Posterior cingulate gyrus (tissue), 11 donors: ENCODE measurements around the gene SCARF1.

Source experiments
- DNase-seq, 10 donors: peaks; one replicate each; pipeline versions ENCODE4 v3.0.0 to v3.0.0-alpha.2; 2020 to 2021; ENCODE audit warnings: mixed read lengths in 3 of 10
- intact Hi-C: fragments of 100-400 bp; cut with DNase I; formaldehyde crosslinking; loops from one replicate; pipeline ENCODE4 v1.15.1; 2023

The SCARF1 gene

GRCh38 chr17:1648963-1649843, 3.7 kb upstream of the SCARF1 start:
- peak; percentile 90 to 99 (median 94) for DNase-seq
- intact Hi-C loops: loop anchor here (2.0 to 5.0 kb wide), 2 partner anchors 20 to 77 kb away; partner anchors contain the start of gene SLC43A2

DNA sequence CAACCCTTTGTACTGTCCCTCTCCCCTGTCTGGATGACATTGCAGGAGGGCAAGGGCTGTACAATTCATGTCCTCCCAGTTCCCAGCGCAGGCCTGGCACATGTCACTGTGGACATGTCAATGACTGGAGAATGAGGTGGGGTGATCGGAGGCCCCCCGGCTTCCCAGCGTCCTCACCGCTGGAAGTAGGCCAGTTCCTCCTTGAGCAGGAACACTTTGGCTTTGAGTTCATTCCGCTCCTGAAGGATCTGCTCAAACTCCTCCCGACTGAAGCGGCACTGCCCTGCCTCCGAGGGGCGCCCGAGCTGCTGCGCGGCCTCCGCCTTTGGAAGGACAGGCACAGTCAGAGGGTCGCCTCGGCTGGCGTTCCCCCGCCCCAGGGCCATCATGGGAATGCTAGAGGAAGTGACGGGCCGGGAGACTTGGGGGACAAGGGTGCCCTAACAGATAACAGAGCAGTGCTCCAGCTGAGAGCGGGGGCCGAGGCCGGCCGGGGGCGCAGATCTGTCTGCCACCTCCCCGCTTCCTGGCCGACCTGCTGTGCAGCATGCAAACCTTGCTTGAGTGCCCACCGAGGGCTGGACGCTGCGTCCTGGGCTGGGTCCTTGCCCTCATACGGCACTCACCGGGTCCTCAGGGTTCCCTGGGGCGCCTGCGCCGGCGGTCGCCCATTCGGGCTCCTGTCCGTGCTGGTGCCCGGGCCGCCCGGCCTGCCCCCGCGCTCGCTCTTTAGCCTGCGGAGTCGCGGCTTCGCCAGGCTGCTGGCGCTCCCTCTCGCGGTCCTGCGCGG, 2.8 kb upstream of the SCARF1 start:
- intact Hi-C loops: loop anchor here (2.0 to 5.0 kb wide), 2 partner anchors 20 to 76 kb away; partner anchors contain the start of gene SLC43A2
- peak in 3 of 10 donors; percentile 24 to 84 (median 84) for DNase-seq

DNA sequence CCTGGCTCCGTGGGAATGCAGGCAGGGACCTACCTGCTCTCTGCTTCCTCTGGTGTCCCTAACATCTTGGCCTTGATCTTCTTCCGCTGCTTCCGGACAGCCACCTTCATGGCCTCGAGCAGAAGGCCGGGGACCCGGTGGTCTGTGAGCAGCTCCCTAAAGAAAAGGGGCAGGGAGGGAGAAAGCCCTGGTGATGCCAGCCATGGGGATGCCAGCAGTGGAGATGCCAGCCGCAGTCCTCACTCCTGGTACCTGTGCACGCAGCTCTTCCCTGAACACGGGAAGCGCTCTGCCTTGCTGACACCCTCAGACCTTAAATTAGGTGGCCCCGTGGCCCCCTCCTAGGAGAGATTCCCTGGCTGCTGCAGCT, 2.3 kb upstream of the SCARF1 start:
- DNase-seq: peak in 1 of 10 donors; percentile 80
- intact Hi-C loops: loop anchor here (2.0 to 5.0 kb wide), 2 partner anchors 19 to 75 kb away; partner anchors contain the start of gene SLC43A2

- peak in 3 of 10 donors; percentile 64 to 73 (median 72) for DNase-seq
Measured at GRCh38 chr17:1646199-1646875, 805 bp upstream of the SCARF1 start.

GRCh38 chr17:1644493-1645206, 882 bp downstream of the SCARF1 start:
- DNase-seq: peak in 1 of 10 donors; percentile 73
- intact Hi-C loops: loop anchor here (5.0 kb wide), 1 partner anchor 72 kb away; no protein-coding TSS in a partner anchor

More at GRCh38 chr17:1646199-1646875, 805 bp upstream of the SCARF1 start:
- intact Hi-C loops: loop anchor here (5.0 kb wide), 1 partner anchor 74 kb away; no protein-coding TSS in a partner anchor

DNA sequence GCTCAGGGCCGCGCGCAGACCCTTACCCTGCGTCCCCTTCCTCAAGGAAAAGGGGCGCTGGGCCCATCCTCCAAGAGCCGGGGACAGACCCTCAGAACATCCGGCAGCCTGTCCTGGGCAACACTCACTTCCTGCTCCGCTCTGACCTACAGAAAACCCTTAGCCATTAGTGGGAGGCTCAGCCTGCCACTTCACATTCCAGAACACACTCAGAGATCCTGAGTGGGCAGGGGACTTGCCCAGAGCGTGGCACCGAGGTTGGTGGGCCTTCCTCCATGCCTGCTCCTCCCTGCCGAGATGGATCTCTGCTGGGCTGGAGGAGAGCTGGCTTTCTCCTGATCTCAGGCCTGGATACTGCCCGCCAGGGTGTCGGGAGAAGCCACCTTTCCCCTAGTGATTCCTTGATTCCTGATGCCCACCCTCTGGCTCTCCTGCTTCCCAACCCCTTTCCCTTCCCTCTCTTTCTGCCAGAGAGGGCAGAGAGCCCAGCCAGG, 1.5 kb downstream of the SCARF1 start:
- intact Hi-C loops: no loop called here
- DNase-seq: peak in 1 of 10 donors; percentile 58

DNA sequence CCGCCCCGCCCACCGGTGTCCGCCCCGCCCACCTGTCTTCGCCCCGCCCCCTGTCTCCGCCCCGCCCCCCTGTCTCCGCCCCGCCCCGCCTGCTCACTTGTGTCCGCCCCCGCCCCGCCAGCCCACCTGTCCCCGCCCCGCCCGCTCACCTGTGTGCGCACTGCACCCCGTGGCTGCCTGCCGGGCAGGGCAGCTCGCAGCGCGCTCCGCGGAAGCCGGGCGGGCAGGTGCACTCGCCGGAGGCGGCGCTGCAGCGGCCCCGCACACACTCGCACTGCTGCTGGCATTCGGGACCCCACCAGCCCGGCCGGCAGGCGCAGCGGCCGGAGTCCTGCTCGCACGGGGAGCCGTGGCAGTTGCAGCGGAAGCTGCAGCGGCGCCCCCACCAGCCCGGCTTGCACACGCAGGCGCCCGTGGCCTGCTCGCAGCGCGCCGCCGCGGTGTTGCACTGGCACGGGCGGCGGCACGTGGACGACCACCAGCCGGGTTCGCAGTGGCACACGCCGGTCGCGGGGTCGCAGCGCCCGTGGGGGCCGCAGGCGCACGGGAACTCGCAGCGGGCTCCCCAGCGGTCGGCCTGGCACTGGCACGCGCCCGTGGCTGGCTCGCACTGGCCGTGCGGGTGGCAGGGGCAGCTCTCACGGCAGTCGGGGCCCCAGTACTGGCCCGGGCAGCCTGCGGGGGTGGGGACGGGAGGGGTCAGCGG, 2.1 kb downstream of the SCARF1 start:
- intact Hi-C loops: no loop called here
- DNase-seq: peak in 4 of 10 donors; percentile 12 to 90 (median 58)

- intact Hi-C loops: no loop called here
- DNase-seq: peak in 1 of 10 donors; percentile 77
Measured at GRCh38 chr17:1641065-1641403, 4.5 kb downstream of the SCARF1 start.

DNA sequence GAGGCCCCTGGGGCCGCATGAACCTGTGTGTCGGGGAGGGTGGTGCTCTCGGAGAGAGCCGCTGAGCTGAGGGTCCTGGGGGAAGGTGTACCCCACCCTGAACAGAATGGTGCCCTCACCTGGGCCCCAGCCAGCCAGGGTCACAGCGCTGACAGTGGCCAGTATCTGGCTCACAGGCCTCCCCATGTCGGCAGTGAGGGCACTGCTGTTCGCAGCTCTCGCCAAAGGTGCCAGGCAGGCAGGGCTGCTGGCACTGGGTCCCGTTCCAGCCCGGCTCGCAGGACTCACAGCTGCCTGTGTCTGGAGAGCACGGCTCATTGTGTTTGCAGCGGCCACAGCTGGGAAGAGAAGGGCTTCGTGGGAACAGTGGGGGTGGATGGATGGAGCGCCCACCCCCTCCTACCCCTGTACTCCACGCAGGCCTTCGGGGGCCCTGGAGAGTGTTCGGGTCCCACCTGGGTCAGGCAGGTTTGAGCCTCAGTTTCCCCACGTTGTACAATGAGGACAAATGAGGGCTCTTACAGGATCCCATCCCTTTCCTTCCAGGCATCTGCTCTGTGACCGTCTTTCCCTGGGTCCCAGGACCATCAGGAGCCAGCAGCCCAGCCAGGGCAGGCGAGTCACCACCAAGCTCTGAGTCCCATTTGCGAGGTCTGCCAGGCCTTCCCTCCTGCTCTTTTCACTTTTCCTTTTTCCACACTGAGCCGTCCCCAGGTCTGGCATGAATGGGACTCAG, 5.0 kb downstream of the SCARF1 start:
- intact Hi-C loops: no loop called here
- DNase-seq: peak in 8 of 10 donors; percentile 27 to 94 (median 62)

DNA sequence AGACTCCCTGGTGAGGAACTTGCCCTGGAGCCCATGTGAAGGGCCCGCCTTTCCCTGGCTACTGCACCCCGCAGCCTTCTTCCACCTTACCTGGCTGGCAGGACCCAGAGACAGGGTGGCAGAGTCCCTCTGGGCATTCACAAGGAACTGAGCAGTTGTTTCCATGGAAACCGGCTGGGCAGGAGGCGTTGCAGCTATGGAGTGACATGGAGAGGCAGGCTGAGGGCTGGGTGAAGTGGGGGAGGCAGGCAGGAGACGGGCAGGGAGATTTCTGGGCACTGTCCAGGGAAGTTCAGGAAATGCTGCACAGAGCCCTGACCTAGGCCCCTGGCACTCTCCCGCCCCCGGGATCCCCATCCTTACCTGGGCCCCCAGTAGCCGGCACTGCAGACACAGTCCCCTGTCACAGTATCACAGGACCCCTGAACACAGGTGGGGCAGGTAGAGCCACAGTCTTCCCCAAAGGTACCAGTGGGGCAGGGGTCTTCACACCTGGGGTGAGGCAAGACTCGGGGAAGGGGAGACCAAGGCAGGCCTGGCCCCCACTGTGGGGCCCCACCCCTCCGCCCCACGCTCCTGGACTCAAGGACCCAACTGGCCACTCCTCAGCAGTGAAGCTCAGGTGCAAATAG, 5.9 kb downstream of the SCARF1 start:
- peak in 5 of 10 donors; percentile 23 to 89 (median 51) for DNase-seq
- intact Hi-C loops: no loop called here

- intact Hi-C loops: no loop called here
- DNase-seq: no peak
Measured at GRCh38 chr17:1638624-1639300, 6.8 kb downstream of the SCARF1 start.

GRCh38 chr17:1638171-1638590, 7.4 kb downstream of the SCARF1 start:
- no peak for DNase-seq
- intact Hi-C loops: no loop called here

GRCh38 chr17:1636732-1637285, 8.7 kb downstream of the SCARF1 start:
- no peak for DNase-seq
- intact Hi-C loops: no loop called here

GRCh38 chr17:1635675-1636465, 9.7 kb downstream of the SCARF1 start:
- no peak for DNase-seq
- intact Hi-C loops: no loop called here

- no peak for DNase-seq
- intact Hi-C loops: no loop called here
Measured at GRCh38 chr17:1634841-1635650, 10.5 kb downstream of the SCARF1 start.
